HG03571 (cell line): ENCODE results near the gene TMTC2.
A peak's percentile ranks its signal among the peaks of the same experiment; 100 is the strongest.

Experiments
- ATAC-seq: cut with Tn5 transposase; IDR thresholded peaks from one replicate; pipeline ENCODE4 v1.9.1; 2021; ENCODE audit not compliant: unreplicated experiment

The TMTC2 gene

DNA sequence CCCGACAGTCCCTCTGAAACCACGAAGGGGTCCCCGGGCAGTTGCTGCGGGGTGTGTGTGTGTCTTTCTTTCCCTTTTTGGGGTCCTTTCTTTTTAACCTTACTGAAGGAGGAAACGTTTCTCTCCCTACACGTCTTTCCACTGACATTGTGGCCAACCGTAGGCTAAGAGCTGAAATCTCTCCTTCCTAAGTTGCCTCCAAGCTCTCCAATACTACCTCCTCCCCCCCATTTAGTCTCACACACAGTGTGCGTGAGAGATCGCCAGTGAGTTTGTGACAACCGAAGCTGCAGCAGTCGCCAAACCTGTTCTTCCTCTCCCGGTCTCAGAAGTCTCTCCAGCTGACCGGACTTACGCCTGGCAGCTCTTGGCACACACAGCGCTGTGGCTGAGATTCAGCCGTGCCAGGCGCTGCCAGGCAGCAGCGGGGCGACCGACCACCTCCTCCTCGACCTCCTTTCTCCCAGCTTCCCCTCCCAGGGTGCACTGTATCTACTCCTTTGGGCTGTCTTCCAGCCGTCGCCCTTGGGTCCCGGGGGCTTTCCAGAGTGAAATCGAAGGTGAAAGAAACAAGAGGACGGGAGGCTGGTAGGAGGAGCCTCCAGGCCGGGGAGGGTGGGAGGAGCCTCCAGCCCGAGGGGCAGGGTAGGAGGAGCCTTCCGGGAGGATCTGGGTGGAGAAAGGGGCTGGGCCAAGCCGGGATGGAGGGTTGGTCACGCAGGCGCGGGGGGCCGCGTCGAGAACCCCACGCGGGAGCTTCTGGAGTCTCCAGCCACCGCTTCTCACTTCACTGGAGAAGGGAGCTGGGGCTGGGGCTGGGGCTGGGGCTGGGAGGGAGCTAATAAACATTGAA is at the start of gene TMTC2:
Gene TMTC2, plus strand, starts transcription at position 739 of the 853 bp plus-strand sequence.
- peak; percentile 90 for ATAC-seq

DNA sequence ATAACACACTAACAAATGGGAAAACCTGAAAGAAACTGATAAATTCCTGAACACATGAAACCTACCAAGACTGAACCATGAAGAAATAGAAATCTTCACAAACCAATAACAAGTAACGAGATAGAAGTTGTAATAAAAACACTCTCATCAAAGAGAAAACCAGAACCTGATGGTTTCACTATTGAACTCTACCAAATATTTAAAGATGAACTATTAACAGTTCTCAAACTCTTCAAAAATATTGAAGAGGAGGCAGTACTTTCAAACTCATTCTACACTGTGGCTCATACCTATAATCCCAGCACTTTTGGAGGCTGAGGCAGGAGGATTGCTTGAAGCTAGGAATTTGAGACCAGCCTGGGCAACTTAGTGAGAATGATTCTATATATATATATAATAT is 48.4 kb upstream of the TMTC2 start:
- no peak for ATAC-seq

DNA sequence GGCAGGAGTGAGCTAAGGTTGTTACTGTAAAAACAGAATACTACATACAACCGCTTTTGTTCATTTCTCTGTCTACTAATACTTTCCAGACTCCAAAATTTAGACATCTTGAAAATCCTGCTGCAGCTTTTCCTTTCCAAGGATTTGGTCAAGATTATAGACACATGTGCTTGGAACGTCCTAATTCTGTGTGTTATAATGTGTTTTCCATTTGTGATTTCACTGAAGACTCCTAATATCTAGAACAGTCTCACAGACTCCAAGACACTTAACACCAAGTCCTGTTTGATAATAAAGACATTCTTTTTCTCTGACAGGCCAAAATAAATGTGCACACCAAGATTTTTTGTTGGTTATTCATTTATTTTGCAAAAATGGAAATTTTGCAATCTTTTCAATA is 41.8 kb upstream of the TMTC2 start:
- no peak for ATAC-seq

DNA sequence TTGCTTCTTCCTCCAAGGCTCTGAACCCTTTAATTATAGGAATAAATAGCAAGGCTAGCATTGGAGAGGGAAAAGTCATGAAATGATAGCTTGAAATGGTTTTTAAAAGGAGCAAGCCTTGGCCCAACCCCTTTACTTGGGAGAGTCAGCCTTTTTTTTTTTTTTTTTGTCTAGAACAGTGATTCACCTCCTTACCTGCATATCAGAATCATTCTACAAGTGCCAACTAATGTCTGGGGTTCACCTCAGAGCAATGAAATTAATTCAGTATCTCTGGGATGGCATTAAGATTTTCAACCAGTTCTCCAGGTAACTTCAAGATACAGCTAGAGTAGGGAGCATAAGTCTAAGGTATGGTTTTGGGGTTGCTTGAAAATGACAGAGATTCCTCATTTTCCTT is 41.3 kb upstream of the TMTC2 start:
- no peak for ATAC-seq

DNA sequence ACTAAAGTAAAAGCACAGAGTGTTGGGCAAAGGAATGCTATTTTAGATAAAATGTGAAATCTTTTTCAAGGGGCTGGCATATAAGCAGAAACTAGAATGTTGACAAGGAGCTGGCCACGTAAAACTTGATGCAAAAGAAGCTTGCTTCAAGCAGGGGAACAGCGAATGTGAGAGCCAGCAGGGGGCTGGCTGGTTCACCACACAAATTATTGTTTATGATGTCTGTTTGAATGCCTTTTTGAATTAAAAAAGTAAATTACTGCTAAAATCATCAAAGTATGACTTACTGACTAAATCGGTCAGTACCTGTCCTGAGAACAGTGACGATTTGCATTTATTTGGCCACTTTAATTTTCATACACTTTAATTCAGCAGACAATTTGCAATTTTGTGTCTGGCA is 38.9 kb upstream of the TMTC2 start:
- no peak for ATAC-seq

DNA sequence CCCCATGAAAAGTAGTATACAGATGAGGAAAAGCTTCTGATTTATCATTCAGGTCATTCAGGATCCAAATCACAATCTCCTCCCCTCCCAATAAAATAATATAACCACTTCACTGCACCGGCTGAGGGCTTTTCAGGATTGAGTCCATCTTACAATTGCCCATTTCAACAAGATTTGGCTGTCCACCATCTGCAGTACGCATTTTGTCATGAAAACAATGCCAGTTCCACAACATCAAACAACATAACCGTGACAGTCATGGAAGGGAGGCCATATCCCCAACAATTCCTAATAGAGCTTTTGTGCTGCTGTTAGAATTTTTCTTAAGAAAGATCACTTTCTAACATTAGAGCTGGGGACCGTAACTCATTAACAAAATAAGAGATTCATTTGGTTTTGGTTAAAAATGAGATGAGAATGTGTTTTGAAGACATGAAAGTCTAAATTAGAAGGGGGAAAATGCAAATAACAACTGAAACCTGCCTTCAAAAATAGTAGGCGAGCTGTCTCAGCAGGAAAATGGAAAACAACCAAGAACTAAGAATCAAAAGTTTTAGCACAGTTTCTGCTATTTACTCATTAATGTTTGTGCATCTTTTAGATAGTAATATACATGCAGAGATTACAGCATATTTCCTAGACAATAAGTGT is 38.3 kb upstream of the TMTC2 start:
- ATAC-seq: no peak

DNA sequence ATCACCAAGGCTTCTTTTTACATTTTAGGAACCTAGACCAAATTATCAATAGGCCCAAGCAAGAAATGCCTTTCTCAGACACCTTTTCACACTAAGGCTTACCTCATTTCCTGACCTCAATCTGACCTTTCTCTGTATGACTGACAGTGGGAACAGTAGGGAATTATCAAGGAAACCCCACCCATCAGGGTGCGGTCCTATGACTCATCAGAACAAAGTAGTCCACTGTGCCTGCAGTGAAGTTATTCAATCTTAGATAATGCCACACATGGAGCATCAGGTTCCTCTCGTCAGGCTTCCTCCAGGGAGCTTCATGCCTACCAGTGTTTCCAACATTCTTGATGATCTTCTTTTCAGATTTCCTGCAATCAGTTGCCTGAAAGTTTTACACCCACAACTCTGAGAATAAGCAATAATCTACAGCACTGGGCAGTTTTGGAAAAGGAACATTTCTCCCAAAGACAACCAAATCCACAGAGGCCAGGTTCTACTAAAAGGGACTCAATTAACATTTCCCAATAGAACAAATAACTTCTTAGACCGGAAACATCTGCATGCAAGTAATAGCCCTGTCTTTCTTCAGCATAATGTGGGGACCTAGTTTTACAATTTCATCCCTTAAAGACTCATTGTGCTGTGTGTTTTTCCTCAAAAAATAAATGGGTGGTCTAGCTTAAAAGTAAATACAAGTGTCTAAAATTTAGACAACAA is 35.9 kb upstream of the TMTC2 start:
- peak; percentile 73 for ATAC-seq

DNA sequence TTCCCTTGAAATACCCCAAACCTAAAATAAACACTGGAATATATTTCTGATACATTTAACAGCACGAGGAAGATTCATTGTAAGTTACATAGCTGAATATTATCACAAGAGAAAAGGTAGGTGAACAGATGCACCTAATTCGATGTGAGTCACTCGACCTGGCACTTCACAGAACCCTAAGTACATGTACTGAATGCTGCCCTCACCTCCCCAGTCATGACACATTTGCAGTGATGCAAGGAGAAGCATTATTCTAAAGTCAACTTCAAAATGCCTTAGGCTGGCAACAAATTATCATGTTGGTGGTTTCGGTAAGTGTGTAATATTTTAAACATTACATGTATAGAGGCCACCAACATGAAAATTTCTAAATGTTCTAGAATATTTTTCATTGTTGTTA is 35.2 kb upstream of the TMTC2 start:
- ATAC-seq: no peak

DNA sequence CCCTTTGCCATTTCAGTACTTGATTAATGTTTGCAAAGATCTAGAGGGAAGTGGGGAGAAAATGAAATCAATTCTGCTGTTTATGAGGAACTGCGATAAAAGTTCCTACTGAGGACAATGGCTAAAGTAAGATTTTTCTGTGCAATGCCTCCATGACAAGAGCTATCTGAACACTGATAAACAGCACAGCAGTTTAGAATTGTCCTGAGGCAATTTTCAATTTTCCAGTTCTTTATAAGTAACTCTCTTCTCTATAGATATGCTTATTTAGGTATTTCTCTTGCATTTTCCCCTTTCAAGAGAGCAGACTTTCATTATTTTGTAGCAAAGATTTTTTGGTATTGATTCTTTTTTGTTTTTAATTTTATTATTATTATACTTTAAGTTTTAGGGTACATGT is 34.6 kb upstream of the TMTC2 start:
- no peak for ATAC-seq

DNA sequence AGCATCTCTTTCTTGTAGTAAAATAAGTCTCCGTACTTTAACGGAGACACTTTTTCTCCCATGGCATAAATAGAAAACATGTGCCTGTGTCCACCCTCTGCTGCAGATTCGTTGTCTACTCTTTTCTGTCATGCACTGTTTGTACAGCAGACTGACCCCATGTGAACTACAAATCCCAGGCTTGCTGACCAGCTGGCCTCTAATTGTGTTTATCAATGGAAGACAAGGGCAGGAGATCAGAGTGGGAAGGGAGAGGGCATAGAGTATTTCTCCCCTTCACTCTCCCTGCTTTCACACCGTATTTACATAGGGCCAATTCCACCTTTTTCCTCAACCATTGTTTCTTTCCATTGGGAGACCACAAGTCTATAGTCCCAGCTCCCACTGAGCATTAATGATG is 31.0 kb upstream of the TMTC2 start:
- no peak for ATAC-seq

DNA sequence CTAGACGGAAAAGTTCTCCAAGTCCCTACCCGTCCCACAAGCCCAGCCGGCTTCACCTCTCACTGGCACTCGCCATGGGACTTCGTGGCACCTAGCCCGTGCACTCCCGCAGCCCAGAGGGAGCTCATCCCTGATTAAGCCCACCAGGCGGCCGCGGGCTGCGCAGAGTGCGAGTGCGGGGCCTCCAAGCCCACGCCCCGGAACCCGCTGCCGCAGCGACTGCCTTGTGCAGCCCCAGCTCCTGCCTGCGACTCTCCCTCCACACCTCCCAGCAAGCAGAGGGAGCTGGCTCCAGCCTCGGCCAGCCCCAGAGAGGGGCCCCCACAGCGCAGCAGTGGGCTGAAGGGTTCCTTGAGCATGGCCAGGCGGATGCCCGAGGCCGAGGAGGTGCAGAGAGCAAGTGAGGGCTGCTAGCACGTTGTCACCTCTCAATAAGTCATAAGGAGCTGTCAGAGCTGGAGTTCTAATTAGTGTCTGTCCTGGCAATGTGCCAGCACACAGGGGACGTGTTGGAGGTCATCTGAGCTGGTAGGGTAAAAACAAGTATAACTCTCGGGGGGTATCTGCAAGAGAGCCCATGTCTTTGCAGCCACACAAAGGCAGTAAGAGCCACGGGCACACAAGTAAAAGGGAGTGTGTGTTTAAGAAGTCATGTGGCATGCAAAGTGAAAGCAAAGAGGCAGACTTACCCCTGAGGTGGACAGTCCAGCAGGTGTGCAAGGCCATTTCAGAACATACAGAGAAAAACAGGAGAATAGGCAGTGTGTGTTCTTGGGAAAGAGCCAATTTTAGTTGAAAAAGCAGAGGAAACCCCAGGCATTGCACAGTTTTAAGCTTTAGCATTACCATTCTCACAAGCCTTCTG is 27.1 kb upstream of the TMTC2 start:
- no peak for ATAC-seq

DNA sequence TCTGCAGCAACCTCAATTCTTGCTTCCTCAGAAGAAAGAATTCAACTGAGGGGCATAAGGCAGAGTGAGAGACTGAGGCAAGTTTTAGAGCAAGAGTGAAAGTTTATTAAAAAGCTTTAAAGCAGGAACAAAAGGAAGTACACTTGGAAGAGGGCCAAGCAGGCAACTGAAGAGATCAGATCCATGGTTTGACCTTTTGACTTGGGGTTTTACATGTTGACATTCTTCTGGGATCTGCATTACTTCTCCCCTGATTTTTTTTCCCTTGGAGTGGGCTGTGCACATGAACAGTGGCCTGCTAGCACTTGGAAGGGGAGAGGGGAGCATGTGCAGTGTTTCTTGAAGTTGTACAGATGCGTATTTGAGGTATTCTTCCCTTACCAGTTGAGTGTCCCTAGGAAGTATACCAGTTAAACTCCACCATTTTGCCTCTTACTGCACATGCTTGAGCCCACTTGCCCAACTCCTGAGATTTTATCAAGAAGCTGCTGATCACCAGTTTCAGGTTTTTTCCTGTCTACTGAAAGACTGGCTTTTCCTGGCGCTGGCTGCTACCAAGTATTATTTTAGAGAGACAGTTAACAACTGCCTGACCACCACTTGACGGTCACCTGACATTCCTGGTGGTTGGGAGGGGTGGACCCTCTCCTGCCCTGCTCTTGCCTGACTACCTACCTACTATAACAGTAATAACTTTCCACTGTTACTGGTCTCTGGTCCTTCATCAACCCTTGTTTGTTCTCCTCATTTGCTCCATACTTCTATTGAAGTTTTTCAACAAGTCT is 26.0 kb upstream of the TMTC2 start:
- ATAC-seq: no peak

DNA sequence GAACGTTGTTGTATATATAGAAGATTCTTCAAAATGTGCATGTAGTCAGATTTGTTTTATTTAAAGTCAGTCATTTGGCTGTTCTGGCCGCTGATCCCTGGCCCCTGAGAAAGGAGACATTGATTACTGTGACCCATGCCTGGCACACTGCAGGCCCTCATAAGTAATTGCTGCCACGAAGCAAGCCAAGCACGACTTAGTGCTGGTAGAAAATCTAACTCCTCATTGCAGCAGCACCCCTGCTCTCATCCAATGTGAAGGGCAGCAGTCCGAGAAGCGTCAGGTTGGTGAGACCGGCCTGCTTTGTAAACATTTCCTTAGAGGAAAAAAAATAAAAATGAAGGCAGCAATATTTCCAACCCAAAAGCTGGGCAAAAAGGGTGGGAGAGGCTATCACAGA is 22.8 kb upstream of the TMTC2 start:
- ATAC-seq: no peak

DNA sequence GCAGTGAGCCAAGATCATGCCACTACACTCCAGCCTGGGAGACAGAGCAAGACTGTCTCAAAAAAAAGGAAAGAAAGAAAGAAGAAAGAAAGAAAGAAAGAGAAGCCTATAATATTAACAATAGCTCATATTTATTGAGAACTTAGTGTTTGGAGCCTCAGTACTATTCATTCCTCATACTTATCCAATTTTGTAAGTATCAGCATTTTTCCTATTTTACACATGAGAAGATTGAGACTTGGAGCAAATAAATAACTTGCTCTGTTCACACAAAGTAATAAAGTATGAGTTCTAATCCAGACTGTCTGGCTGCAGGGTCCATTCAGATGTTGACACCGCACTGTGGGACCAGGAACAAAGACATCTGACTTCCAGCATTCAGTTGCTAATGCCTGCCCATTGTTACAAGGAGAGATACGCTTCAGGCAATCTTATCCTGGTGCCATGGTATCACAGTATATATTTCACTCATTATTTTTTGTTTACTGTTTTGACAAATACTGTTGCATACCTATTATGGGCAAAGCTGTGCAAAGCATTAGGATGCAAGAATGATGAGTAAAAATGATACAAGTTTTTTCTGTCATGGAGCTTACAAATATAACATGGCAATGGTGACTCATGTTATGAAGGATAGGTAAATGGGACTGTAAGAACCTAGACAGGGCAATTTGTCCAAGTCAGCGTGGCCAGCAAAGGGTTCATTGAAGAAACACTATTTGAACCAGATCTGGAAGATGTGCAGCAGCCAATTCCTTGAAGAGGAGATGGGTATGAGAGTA is 21.4 kb upstream of the TMTC2 start:
- no peak for ATAC-seq

DNA sequence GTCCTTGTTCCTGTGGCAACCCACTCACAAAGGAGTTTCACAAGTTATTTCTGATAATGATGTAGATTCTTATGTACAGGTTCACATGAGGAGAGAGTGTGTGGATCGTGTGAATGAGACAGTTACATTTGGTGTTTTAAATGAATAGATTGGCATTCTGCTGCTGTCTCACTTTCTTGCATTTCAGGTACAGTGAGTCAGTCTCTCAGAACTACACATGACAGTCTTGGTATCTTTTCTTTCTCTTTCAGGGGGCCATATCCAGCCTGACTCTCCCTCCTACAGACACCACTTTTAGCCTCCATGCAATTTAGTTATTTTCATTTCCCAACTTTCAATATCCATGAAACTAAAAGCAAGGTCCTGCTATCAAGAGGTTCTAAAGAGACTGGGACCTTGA is 19.9 kb upstream of the TMTC2 start:
- no peak for ATAC-seq

DNA sequence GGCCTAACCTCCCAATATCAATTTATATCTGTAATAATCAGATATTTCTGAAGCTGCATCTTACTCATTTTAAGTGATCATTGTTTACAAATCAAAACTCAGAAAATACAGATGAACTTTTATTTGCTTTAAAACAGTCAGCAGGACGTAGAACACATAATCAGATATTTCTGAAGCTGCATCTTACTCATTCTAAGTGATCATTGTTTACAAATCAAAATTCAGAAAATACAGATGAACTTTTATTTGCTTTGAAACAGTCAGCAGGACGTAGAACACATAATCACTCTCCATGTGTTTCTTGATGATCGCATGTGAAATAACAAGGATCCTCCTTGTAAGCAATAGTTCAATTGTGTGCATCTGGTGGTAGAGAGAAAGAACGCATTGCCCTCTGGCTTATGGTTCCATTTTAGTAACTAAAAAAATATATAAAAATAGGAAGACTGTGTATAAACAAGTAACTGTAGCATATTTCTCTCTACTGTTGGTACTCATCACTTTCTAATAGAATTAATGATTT is 15.0 kb upstream of the TMTC2 start:
- no peak for ATAC-seq

DNA sequence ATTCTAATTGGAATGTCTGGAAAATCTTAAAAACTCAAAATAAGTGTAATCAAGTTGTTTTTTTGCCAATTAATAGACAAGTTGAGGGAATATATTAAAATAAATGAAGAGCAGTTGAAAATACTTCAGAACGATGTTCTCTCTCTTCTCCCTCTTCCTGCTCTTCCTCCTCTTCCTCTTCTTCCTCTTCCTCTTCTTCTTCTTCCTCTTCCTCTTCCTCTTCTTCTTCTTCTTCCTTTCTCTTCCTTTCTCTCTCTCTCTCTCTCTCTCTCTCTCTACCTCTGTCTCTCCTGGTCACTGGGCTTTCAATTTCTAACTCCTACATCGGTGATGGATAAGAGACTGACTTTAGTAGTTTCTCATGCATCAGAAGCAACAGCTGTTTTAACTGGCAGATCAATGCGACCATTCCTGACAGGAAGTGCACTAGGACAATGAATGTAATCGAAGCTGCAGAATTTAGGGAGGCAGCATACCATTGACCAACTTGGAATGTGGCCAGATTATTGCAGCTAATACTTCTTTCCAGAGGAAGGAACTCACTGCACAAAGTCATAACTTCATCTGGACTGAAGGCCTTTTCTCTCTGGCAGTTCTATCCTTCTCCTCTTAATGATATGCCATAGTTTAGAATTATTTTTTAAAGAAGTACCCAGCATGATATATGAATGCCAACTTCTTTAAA is 13.8 kb upstream of the TMTC2 start:
- no peak for ATAC-seq

DNA sequence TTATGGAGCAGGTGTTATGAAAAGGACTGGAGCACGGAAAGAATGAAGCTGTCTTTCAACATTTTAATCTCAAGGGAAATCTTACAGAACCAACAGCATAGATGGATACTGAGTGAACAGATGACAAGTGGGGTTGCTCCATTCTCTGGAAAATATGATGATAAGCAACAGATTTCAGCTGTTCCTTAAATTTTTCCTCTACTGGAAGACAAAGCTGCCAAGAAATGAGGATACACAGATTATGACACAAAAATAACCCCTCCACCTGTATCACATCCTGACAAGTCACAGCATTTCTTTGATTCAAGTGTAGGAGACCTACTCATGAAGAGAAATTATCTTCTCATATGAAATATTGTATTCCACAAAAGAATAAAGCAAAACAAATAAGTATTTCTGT is 13.0 kb upstream of the TMTC2 start:
- ATAC-seq: no peak

DNA sequence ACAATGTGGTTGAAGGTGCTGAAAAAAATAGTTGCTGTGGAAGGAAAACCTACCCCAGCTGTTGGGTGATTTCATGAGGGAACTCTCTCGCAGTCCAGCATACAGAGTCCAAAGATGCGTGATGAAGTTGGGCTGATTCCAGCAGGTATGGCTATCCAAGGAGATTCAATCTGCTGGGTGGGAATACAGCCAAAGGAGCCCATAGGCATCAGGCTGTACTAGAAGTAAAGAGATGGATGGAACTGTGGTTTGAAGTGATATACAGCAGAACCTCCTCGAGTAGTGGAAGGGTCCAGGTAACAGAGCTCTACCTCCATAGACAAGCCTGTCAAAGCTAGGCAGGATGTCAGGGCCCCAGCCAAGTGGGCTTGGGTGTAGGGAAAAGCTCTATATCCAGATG is 11.5 kb upstream of the TMTC2 start:
- no peak for ATAC-seq
